GM23338 (cell line): ENCODE results near the gene ARHGEF2.

Experiments
- CREB1 ChIP-seq: fragments of 250-450 bp; sonication (Bioruptor Pico); IDR thresholded peaks from 2 replicates; pipeline ENCODE4 v1.5.0; 2020; ENCODE audit warnings: low read depth, mild to moderate bottlenecking, moderate library complexity
- CTCF ChIP-seq, 2 experiments: fragments of 200-600 bp in 1 of 2; sonication (generic) in 1 of 2; conservative IDR thresholded peaks; 2 replicates each; pipeline versions ENCODE4 v1.5.1 to v1.6.1; 2016 to 2017; ENCODE audit warnings: antibody characterized with exemption in 2 of 2, low read depth in 2 of 2, mild to moderate bottlenecking in 2 of 2, moderate library complexity in 1 of 2
- ETS1 ChIP-seq: IDR thresholded peaks from 2 replicates; pipeline ENCODE4 v1.6.1; 2016; ENCODE audit warnings: antibody characterized with exemption
- EZH2 ChIP-seq: fragments of 200-600 bp; sonication (generic); IDR thresholded peaks from one replicate; pipeline ENCODE4 v1.8.0; 2017; ENCODE audit warnings: antibody characterized with exemption, mild to moderate bottlenecking, low read depth; ENCODE audit not compliant: unreplicated experiment
- EZH2phosphoT487 ChIP-seq: fragments of 200-600 bp; sonication (generic); IDR thresholded peaks from one replicate; pipeline ENCODE4 v1.8.1; 2018; ENCODE audit warnings: antibody characterized with exemption; ENCODE audit not compliant: unreplicated experiment
- JUNB ChIP-seq: IDR thresholded peaks from one replicate; pipeline ENCODE4 v1.6.1; 2016; ENCODE audit warnings: antibody characterized with exemption; ENCODE audit not compliant: unreplicated experiment
- NANOG ChIP-seq: IDR thresholded peaks from 2 replicates; pipeline ENCODE4 v1.6.1; 2016; ENCODE audit warnings: antibody characterized with exemption, borderline replicate concordance
- POLR2AphosphoS5 ChIP-seq: IDR thresholded peaks from 2 replicates; pipeline ENCODE4 v1.6.1; 2016; ENCODE audit warnings: antibody characterized with exemption, low read depth
- REST ChIP-seq: IDR thresholded peaks from one replicate; pipeline ENCODE4 v1.6.1; 2018; ENCODE audit warnings: antibody characterized with exemption; ENCODE audit not compliant: unreplicated experiment
- STAT1 ChIP-seq: IDR thresholded peaks from one replicate; pipeline ENCODE4 v1.6.1; 2016; ENCODE audit warnings: antibody characterized with exemption; ENCODE audit not compliant: unreplicated experiment
- ZNF462 ChIP-seq: fragments of 250-450 bp; sonication (Bioruptor Pico); IDR thresholded peaks from 2 replicates; pipeline ENCODE4 v1.5.0; 2020; ENCODE audit warnings: mild to moderate bottlenecking, moderate library complexity

GRCh38 chr1:155961937-155962336 is 16.4 kb downstream of the ARHGEF2 start:
- peak in 1 of 2 experiments; percentile 40; a peak in 2 of 4 replicates for TF ChIP-seq CTCF (conservative IDR thresholded peaks at IDR 0.05; ENCODE audit: low read depth in 2 of 2)
- no peak for TF ChIP-seq EZH2phosphoT487
- TF ChIP-seq EZH2: no peak
- TF ChIP-seq POLR2AphosphoS5: no peak
- TF ChIP-seq CREB1 (CRISPR knock-in tag): no peak
- no peak for TF ChIP-seq REST
- no peak for TF ChIP-seq ETS1
- no peak for TF ChIP-seq STAT1
- TF ChIP-seq NANOG: no peak
- no peak for TF ChIP-seq JUNB
- no peak for TF ChIP-seq ZNF462
